HepG2 (cell line): ENCODE data around the gene PSENEN. TPM values are rescaled to one million over a fixed set of nuclear protein-coding genes. Genes with fewer than 3 reads are reported as not detected.

Experiments
- GTF3A ChIP-seq: sonication (generic); formaldehyde crosslinking; conservative IDR thresholded peaks from 2 replicates; pipeline ENCODE4 v1.4.0; 2020; ENCODE audit warnings: mild to moderate bottlenecking, missing genetic modification reagents
- LCORL ChIP-seq, 2 experiments: fragments of 450-650 bp in 1 of 2; sonication (generic) in 1 of 2; formaldehyde crosslinking in 1 of 2; IDR thresholded peaks; 2 replicates each; pipeline versions ENCODE4 v1.5.0 to v1.6.1; 2017 to 2020; ENCODE audit warnings: antibody characterized with exemption in 1 of 2, missing genetic modification reagents in 1 of 2
- PHF20 ChIP-seq: sonication (generic); formaldehyde crosslinking; IDR thresholded peaks from 2 replicates; pipeline ENCODE4 v1.5.0; 2020; ENCODE audit warnings: mild to moderate bottlenecking, missing genetic modification reagents
- RARG ChIP-seq: sonication (generic); formaldehyde crosslinking; IDR thresholded peaks from 2 replicates; pipeline ENCODE4 v1.4.0; 2020; ENCODE audit warnings: low read depth, mild to moderate bottlenecking, missing genetic modification reagents
- SMC3 ChIP-seq: IDR thresholded peaks from 2 replicates; pipeline ENCODE4 v1.6.1; 2011; ENCODE audit warnings: low read length, improper control_type of control experiment
- ZNF136 ChIP-seq: sonication (generic); formaldehyde crosslinking; IDR thresholded peaks from 2 replicates; pipeline ENCODE4 v1.8.1; 2022; ENCODE audit warnings: low read depth, mild to moderate bottlenecking, moderate library complexity, missing genetic modification reagents
- ZNF574 ChIP-seq: sonication (generic); formaldehyde crosslinking; IDR thresholded peaks from 2 replicates; pipeline ENCODE4 v1.4.0; 2020; ENCODE audit warnings: missing genetic modification reagents
- ZNF615 ChIP-seq: sonication (generic); formaldehyde crosslinking; IDR thresholded peaks from 2 replicates; pipeline ENCODE4 v1.5.0; 2020; ENCODE audit warnings: mild to moderate bottlenecking, missing genetic modification reagents, borderline replicate concordance
- ZNF710 ChIP-seq: sonication (generic); formaldehyde crosslinking; IDR thresholded peaks from 2 replicates; pipeline ENCODE4 v1.5.0; 2020; ENCODE audit warnings: mild to moderate bottlenecking, missing genetic modification reagents, borderline replicate concordance
- ZNF720 ChIP-seq: sonication (generic); formaldehyde crosslinking; IDR thresholded peaks from 2 replicates; pipeline ENCODE4 v1.4.0; 2020; ENCODE audit warnings: missing genetic modification reagents
- ZNF761 ChIP-seq: sonication (generic); formaldehyde crosslinking; conservative IDR thresholded peaks from 2 replicates; pipeline ENCODE4 v1.4.0; 2020; ENCODE audit warnings: mild to moderate bottlenecking, missing genetic modification reagents
- ZNF792 ChIP-seq: IDR thresholded peaks from 2 replicates; pipeline ENCODE4 v1.6.1; 2016
- polyA plus RNA-seq, 8 experiments: library from polyadenylated mRNA; depleted of rRNA in 3 of 8; stranded (reverse) in 7 of 8; unstranded in 1 of 8; fragments of >200 nt; fragmentation: Illumina TruSeq in 4 of 8; extraction: Trizol in 4 of 8; gene quantifications; 2 replicates each; pipeline versions ENCODE4 v1.2.1 to v1.2.3, GENCODE V29; 2011 to 2016; ENCODE audit warnings: low read depth in 4 of 8, missing spikeins in 1 of 8, mixed read lengths in 1 of 8; ENCODE audit not compliant: insufficient read depth in 1 of 8
- total RNA-seq, 5 experiments: library from RNA; depleted of rRNA; stranded (reverse); fragments of >200 nt; fragmentation: Illumina TruSeq; extraction: Trizol; gene quantifications; 2 replicates each; pipeline ENCODE4 v1.2.3, GENCODE V29; 2016; ENCODE audit warnings: low read depth in 1 of 5
- TF ChIP-seq, protein P1 (sequence below): sonication (generic); formaldehyde crosslinking; IDR thresholded peaks from 2 replicates; pipeline ENCODE4 v1.4.0; 2020; ENCODE audit warnings: low read depth, mild to moderate bottlenecking, missing genetic modification reagents
- TF ChIP-seq, protein P2 (sequence below): sonication (generic); formaldehyde crosslinking; IDR thresholded peaks from 2 replicates; pipeline ENCODE4 v1.8.1; 2023; ENCODE audit warnings: mild to moderate bottlenecking, missing genetic modification reagents, borderline replicate concordance
- TF ChIP-seq, protein P3 (sequence below): sonication (generic); formaldehyde crosslinking; IDR thresholded peaks from 2 replicates; pipeline ENCODE4 v1.4.0; 2020; ENCODE audit warnings: missing genetic modification reagents, borderline replicate concordance

The PSENEN gene
- total and polyA plus RNA-seq, 2 of the 13 experiments (the other 11 are each of a cell fraction or from before 2014, with no cell fraction given): 16.9 to 34.2 TPM

DNA sequence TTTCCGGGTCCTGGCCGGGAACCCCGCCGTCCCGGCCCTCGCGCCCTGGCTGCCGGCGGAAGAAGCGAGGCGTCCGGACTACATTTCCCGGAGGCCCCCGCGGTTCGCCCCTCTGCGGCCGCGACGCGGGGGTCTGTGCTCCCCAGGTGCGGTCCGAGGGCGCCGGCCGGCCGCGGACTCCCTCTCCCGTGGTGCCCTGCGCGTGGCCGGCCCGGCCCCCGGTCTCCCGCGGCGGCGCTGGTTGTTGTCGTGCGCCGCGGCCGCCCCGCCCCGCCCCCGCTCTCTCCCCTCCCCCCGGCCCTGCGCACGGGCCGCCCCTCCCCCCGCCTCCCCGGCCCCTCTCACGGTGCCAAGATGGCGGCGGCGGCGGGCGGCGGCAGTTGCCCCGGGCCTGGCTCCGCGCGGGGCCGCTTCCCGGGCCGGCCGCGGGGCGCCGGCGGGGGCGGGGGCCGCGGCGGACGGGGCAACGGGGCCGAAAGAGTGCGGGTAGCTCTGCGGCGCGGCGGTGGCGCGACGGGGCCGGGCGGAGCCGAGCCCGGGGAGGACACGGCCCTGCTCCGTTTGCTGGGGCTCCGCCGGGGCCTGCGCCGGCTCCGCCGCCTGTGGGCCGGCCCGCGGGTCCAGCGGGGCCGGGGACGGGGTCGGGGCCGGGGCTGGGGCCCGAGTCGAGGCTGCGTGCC, 27.6 kb upstream of the PSENEN start, which contains the start of gene KMT2B (continued):
- TF ChIP-seq, protein P1, sequence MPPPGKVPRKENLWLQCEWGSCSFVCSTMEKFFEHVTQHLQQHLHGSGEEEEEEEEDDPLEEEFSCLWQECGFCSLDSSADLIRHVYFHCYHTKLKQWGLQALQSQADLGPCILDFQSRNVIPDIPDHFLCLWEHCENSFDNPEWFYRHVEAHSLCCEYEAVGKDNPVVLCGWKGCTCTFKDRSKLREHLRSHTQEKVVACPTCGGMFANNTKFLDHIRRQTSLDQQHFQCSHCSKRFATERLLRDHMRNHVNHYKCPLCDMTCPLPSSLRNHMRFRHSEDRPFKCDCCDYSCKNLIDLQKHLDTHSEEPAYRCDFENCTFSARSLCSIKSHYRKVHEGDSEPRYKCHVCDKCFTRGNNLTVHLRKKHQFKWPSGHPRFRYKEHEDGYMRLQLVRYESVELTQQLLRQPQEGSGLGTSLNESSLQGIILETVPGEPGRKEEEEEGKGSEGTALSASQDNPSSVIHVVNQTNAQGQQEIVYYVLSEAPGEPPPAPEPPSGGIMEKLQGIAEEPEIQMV (CRISPR knock-in tag): no peak
- no peak for TF ChIP-seq ZNF710 (CRISPR knock-in tag)
- TF ChIP-seq ZNF615: no peak
- TF ChIP-seq, protein P2, sequence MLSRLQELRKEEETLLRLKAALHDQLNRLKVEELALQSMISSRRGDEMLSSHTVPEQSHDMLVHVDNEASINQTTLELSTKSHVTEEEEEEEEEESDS (CRISPR knock-in tag): no peak
- no peak for TF ChIP-seq ZNF792 (CRISPR knock-in tag)
- TF ChIP-seq GTF3A (CRISPR knock-in tag): no peak
- no peak for TF ChIP-seq SMC3
- no peak for TF ChIP-seq ZNF761 (CRISPR knock-in tag)
- no peak for TF ChIP-seq LCORL (IDR thresholded peaks at IDR 0.05)
- no peak for TF ChIP-seq LCORL (CRISPR knock-in tag; IDR thresholded peaks at IDR 0.05)
- TF ChIP-seq, protein P3, sequence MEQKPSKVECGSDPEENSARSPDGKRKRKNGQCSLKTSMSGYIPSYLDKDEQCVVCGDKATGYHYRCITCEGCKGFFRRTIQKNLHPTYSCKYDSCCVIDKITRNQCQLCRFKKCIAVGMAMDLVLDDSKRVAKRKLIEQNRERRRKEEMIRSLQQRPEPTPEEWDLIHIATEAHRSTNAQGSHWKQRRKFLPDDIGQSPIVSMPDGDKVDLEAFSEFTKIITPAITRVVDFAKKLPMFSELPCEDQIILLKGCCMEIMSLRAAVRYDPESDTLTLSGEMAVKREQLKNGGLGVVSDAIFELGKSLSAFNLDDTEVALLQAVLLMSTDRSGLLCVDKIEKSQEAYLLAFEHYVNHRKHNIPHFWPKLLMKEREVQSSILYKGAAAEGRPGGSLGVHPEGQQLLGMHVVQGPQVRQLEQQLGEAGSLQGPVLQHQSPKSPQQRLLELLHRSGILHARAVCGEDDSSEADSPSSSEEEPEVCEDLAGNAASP: no peak
- 0 out of 2 replicates have a peak, but pooled peaks have one; percentile 21 for TF ChIP-seq PHF20 (CRISPR knock-in tag)
- TF ChIP-seq ZNF136: no peak
- no peak for TF ChIP-seq ZNF720 (CRISPR knock-in tag)
- peak; percentile 64 for TF ChIP-seq ZNF574 (CRISPR knock-in tag)
- no peak for TF ChIP-seq RARG (CRISPR knock-in tag)
